Activated CD4-positive, CD25-positive, alpha-beta regulatory T cell treated with anti-CD3 and anti-CD28 coated beads, Interleukin-2, amount 50 U/mL, for 72 hours (primary cell): Measurements from ENCODE around the gene TBX18.

ENCODE experiments used
- DNase-seq: peaks from one replicate; pipeline ENCODE4 v3.0.0; 2021

The TBX18 gene

DNA sequence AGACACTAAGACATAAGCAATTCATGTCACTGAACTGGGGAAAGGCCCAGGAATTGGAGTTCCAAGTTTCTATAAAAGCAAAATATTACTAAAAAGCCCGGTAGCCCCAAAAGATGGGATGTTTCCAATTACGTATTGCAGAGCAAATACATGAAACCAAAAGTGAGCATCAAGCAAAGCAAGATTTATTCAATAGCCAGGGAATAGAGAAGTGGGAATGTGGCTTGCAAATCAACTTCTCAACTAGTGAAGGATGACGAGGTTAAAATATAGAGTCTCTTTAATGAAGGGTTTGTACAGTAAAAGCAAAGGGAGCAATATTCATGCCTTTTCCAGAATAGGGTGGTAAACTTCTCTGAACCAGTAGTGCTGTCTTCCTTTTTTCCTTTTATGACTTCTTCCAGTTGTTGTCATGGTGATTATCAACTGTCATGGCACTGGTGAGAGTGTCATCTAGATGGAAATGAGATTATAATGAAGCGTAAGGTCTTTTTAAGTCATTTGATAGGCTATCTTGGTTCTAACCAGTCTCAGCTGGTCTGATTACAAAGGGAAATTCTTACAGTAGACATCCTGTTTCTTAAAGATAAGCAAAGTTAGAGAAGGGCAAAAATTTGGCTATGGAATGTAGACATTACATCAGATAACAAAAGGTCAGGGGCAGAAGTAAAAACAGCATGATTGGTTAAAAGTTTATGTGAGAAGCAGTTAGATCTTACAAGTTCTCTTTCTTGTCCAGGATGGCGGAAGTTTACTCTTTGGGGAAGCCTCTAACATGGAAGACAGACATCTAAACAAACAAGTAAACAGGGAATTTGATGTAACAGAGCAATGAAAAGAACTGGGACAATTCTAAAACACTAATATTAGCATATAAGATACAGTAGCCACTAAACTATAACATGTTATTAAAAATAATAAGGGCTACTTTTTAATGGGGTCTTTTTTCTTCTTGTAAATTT lies 96.9 kb downstream of the TBX18 start:
- no peak for DNase-seq

DNA sequence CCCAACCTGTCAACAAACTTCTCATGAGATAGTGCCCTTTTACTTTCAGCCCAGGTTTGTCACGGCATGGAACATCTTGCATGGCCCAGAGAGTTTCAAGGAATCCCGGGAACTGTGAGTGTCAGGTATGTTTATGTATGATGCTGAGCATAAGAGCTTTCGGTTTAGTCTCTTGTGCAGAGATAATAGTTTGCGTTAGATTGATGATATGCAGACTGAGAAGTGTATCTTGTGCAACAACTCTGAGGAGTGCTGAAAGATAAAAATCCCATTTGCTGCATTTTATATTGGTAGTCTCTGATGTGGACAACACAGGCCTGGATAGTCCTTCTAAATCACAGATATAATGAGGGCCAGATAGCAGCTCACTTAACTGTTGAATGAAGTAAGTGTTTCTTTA lies 99.0 kb downstream of the TBX18 start:
- DNase-seq: no peak

GRCh38 chr6:84663866-84664265 lies 100.5 kb downstream of the TBX18 start:
- no peak for DNase-seq

- no peak for DNase-seq
These were observed 106.9 kb downstream of the TBX18 start for GRCh38 chr6:84657486-84657885.

DNA sequence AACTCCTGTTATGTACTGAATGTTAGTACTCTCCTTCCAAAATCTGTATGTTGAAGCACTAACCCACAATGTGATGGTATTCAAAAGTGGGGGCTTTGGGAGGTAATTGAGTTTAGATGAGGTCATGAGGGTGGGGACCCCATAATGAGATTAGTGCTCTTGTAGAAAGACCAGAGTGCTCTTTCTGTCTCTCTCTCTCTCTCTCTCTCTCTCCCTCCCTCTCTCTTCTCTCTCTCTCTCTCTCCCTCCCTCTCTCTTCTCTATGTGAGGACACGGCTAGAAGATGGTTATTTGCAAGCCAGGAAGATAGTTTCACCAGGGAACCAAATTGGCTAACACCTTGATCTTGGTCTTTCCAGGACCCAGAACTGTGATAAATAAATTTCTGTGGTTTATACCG lies 107.4 kb downstream of the TBX18 start:
- DNase-seq: no peak

- no peak for DNase-seq
These were observed 111.3 kb downstream of the TBX18 start for GRCh38 chr6:84653027-84653551.

GRCh38 chr6:84652356-84653026 lies 111.9 kb downstream of the TBX18 start:
- no peak for DNase-seq

DNA sequence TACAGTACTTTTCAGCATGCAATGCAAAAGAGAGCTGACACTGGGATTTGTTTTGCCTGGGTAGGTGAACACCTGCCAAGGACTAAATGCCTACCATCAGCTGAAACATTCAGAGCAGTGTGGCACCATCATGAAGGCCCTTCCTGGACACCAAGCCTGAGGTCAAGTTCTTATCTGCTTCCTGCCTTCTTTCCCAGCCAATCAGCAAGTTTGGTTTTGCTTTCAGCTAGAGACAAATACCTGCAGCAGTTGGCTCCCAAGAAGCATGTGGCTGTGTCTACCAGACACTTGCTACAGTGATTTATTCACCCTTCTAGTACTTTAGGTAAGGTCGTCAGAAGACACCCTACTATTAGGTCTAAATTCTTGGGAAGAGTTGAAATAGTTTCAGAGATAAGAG lies 112.8 kb downstream of the TBX18 start:
- no peak for DNase-seq

GRCh38 chr6:84648444-84648843 lies 116.0 kb downstream of the TBX18 start:
- no peak for DNase-seq

DNA sequence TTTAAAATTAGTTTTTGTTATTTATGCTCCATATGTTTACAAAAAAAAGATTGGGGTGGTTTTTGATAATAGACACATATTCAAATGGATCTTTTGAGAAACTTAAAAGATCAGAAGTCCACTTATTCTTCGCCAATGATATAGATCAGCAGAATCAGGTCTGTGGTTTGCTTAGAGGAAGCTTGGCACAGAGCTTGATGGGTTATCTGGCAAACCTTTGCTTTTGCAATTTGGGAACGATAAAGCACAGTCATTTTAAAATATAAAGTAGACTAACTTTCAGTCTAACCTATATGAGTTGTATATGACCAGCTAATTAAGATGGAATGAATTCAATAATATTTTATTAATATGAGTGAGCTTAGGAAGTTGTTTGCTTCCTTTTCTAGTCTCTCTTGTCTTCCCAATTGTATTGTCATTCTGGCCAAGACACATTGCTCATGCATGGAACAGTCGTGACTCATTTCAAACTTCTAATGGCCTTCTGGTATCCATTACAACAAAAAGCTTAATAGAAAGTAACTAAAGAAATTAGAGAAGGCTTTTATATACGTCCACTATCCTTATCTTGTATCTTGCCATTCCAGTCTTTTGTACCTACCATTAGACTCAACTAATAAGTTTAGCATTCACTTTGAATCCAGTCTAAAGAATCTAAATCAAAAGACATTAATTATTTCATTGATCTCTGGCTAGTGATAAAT lies 118.7 kb downstream of the TBX18 start:
- no peak for DNase-seq

DNA sequence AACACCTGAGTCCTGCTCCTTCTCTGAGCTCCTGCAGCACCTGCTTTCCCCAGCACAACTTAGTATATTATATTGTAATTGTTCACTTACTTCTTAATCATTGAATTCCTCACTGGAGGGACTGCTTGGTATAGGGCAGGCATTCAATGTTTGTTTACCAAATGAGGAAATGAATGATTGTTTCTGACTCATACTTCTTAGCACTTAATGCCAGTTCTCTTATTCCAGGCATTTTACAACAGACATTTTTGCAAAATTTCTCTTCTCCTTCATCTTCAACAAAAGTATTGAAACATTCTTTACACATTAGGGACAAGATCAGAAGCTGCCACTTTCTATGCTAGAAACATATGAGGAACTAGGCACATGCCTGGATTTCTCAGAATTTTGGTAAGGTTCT lies 119.4 kb downstream of the TBX18 start:
- DNase-seq: no peak

- no peak for DNase-seq
These were observed 120.6 kb downstream of the TBX18 start for GRCh38 chr6:84643778-84644177.

GRCh38 chr6:84641076-84641475 lies 123.3 kb downstream of the TBX18 start:
- no peak for DNase-seq

DNA sequence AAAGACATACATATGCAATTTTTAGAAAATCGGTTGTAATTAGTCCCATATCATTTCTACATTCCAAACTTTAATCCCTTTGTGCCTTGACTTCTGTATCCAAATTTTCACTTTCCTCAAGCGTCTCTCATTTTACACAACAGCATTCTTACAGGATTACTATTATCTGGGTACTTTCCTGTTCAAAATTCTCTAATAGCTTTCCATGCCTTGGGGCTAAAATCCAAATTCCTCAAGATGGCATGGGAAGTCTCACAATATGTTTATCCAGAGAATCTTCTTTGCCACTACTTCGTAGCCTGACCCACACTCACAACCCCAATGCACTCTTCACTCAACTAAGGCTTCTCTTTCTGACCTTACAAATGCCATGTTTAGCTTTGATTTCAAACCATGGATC lies 125.0 kb downstream of the TBX18 start:
- DNase-seq: no peak

GRCh38 chr6:84638286-84638685 lies 126.1 kb downstream of the TBX18 start:
- DNase-seq: no peak
